NCI-H2107 (cell line): Measurements from ENCODE around the gene NT5C.

Source experiments
- DNase-seq: peaks from one replicate; lab custom pipeline; 2025; lab: John Stamatoyannopoulos, UW

NT5C gene

GRCh38 chr17:75116737-75117136, 14.8 kb downstream of the NT5C start:
- no peak for DNase-seq

- no peak for DNase-seq
Measured at GRCh38 chr17:75115555-75115954, 16.0 kb downstream of the NT5C start.

- DNase-seq, result no peak
Measured at GRCh38 chr17:75114552-75115314, 16.8 kb downstream of the NT5C start.

GRCh38 chr17:75113798-75114551, 17.6 kb downstream of the NT5C start:
- DNase-seq, result peak; percentile 78

GRCh38 chr17:75111777-75112335, 19.7 kb downstream of the NT5C start:
- no peak for DNase-seq

GRCh38 chr17:75110234-75110937, 21.2 kb downstream of the NT5C start:
- no peak for DNase-seq

- DNase-seq, result peak; percentile 71
Measured at GRCh38 chr17:75109407-75110233, 21.9 kb downstream of the NT5C start, which contains the start of gene ARMC7. ARMC7 (plus strand) TSS chr17:75109969; CDS start chr17:75110289, 320 bp downstream.

- no peak for DNase-seq
Measured at GRCh38 chr17:75109046-75109406, 22.5 kb downstream of the NT5C start.

GRCh38 chr17:75108193-75108592, 23.3 kb downstream of the NT5C start:
- DNase-seq, result no peak

- DNase-seq, result no peak
Measured at GRCh38 chr17:75105126-75106080, 26.1 kb downstream of the NT5C start.

GRCh38 chr17:75103601-75104554, 27.7 kb downstream of the NT5C start:
- DNase-seq, result no peak

- DNase-seq, result no peak
Measured at GRCh38 chr17:75102385-75102821, 29.1 kb downstream of the NT5C start.

GRCh38 chr17:75099881-75100595, 31.5 kb downstream of the NT5C start:
- DNase-seq, result no peak

GRCh38 chr17:75098861-75099260, 32.7 kb downstream of the NT5C start:
- DNase-seq, result no peak

GRCh38 chr17:75097865-75098264, 33.7 kb downstream of the NT5C start:
- DNase-seq, result no peak

- DNase-seq, result no peak
Measured at GRCh38 chr17:75096082-75096625, 35.4 kb downstream of the NT5C start.

- DNase-seq, result no peak
Measured at GRCh38 chr17:75094871-75095399, 36.6 kb downstream of the NT5C start.
